Large intestine (tissue), 3 donors: ENCODE measurements around the gene AK9. TPM values are rescaled to one million over a fixed set of nuclear protein-coding genes. Genes with fewer than 3 reads are reported as not detected.

Experiments
- DNase-seq, 2 donors: peaks; one replicate each; pipeline versions ENCODE4 v3.0.0 to v3.0.0-alpha.2; 2013
- H3K27ac ChIP-seq: one replicate; pipeline ENCODE4 v1.5.1; 2013; ENCODE audit warnings: low read length
- H3K27me3 ChIP-seq: 2 replicates; pipeline ENCODE4 v1.6.1; 2013; ENCODE audit warnings: low read length; ENCODE audit not compliant: control insufficient read depth, insufficient read depth
- H3K36me3 ChIP-seq: 2 replicates; pipeline ENCODE4 v1.6.1; 2013; ENCODE audit warnings: low read length; ENCODE audit not compliant: control insufficient read depth, insufficient read depth
- H3K4me1 ChIP-seq: one replicate; pipeline ENCODE4 v1.6.1; 2013; ENCODE audit warnings: low read length; ENCODE audit not compliant: control insufficient read depth, insufficient read depth
- H3K4me3 ChIP-seq: one replicate; pipeline ENCODE4 v1.5.1; 2013; ENCODE audit warnings: low read length
- H3K9me3 ChIP-seq: one replicate; pipeline ENCODE4 v1.6.1; 2013; ENCODE audit warnings: mild to moderate bottlenecking, low read depth, low read length, moderate library complexity; ENCODE audit not compliant: control insufficient read depth
- WGBS: methylation state at CpG from one replicate; pipeline ENCODE4 v1.1.5; 2013; ENCODE audit warnings: low lambda C conversion rate; ENCODE audit not compliant: insufficient coverage; 5-methylcytosine and 5-hydroxymethylcytosine counted together
- polyA plus RNA-seq: library from polyadenylated mRNA; unstranded; fragments of 120-200 nt; gene quantifications from one replicate; pipeline ENCODE4 v1.2.1, GENCODE V29; 2013

AK9 gene
- polyA plus RNA-seq, 1 donor, result 7.2 TPM

- Histone ChIP-seq H3K27me3 (no peaks in the 10 kb centered on the region), H3K36me3 (peaks cover 14% of the 10 kb centered on the region), H3K27ac (no peak overlapping the region), H3K4me3 (no peak overlapping the region), H3K4me1 (peaks cover 13% of the 10 kb centered on the region), H3K9me3 (peaks cover 3% of the 10 kb centered on the region)
- WGBS, result no CpG with 5 or more reads among the region's 3 CpGs
- DNase-seq, result no peak
Measured at GRCh38 chr6:109485266-109485935, 205.6 kb downstream of the AK9 start.

DNA sequence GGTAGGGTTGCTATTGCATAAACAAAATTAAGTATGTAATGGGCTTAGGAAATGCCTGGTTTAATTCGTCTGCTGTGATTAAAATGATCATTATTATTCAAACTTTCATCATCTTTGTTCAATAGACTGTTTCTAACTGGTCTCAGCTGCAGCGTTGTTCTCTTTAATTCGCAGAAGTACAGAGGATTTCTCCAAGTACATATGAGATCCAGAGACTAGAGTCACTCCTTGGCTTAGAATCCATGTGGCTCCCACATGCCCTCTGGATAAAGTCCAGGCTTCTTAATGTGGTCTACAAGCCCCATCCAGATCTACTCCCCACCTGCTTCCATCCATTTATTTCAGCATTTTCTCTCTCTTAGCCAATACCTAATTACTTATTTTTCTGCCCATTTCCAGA, 206.9 kb downstream of the AK9 start:
- peaks cover 20% of the 10 kb centered on the region for H3K36me3 ChIP-seq
- H3K27ac ChIP-seq, result no peak overlapping the region
- no peak for DNase-seq
- 60% methylated on average over 1 of the region's 3 CpGs for WGBS
- H3K4me3 ChIP-seq, result no peak overlapping the region
- H3K27me3 ChIP-seq, result no peaks in the 10 kb centered on the region
- peaks cover 3% of the 10 kb centered on the region for H3K9me3 ChIP-seq
- H3K4me1 ChIP-seq, result peaks cover 19% of the 10 kb centered on the region

DNA sequence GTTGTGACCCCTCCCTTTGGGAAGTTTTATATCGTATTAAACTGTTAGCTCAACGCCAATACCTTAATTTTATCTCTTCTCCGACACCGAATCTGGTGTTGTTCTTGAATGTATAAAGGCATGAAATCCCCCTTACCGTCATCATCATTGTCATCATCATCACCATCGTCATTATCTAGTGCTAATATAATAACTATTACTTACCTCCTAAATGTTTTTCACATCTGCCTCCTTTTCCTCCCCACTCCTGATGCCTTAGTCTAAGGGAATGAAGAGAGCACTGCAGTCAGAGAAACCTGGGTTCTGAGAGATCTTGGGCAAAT, 207.3 kb downstream of the AK9 start:
- Histone ChIP-seq H3K4me1 (peaks cover 19% of the 10 kb centered on the region), H3K36me3 (peaks cover 20% of the 10 kb centered on the region), H3K27me3 (no peaks in the 10 kb centered on the region), H3K4me3 (peak overlapping the region; percentile 27), H3K27ac (no peak overlapping the region), H3K9me3 (peaks cover 3% of the 10 kb centered on the region)
- WGBS, result 0% methylated on average over 2 of the region's 6 CpGs
- no peak for DNase-seq

GRCh38 chr6:109482905-109483734, 207.9 kb downstream of the AK9 start, which contains the start of gene ZBTB24:
Gene ZBTB24 (minus strand): TSS chr6:109483219. CDS start chr6:109482026, 1,193 bp downstream.
- WGBS, result no CpG with 5 or more reads among the region's 97 CpGs
- H3K27me3 ChIP-seq, result no peaks in the 10 kb centered on the region
- peaks cover 3% of the 10 kb centered on the region for H3K9me3 ChIP-seq
- peak within 1 kb of the TSS; percentile 72 for H3K4me3 ChIP-seq
- peaks cover 20% of the 10 kb centered on the region for H3K36me3 ChIP-seq
- peak; percentile 89 to 91 for DNase-seq
- H3K4me1 ChIP-seq, result peaks cover 19% of the 10 kb centered on the region
- H3K27ac ChIP-seq, result peak within 1 kb of the TSS; percentile 61

- no peak overlapping the region for H3K27ac ChIP-seq
- peaks cover 28% of the 10 kb centered on the region for H3K4me1 ChIP-seq
- H3K9me3 ChIP-seq, result peaks cover 3% of the 10 kb centered on the region
- DNase-seq, result no peak
- peaks cover 28% of the 10 kb centered on the region for H3K36me3 ChIP-seq
- no peak overlapping the region for H3K4me3 ChIP-seq
- no peaks in the 10 kb centered on the region for H3K27me3 ChIP-seq
- WGBS, result 91% methylated on average over 4 of the region's 7 CpGs
Measured at GRCh38 chr6:109480993-109481480, 210.0 kb downstream of the AK9 start.

GRCh38 chr6:109478841-109479624, 212.0 kb downstream of the AK9 start:
- Histone ChIP-seq H3K27me3 (no peaks in the 10 kb centered on the region), H3K4me3 (no peak overlapping the region), H3K9me3 (peaks cover 3% of the 10 kb centered on the region), H3K36me3 (peaks cover 39% of the 10 kb centered on the region), H3K27ac (peak overlapping the region; percentile 0), H3K4me1 (peaks cover 28% of the 10 kb centered on the region)
- peak in 1 of 2 donors; percentile 32 for DNase-seq
- 66% methylated on average over 2 of the region's 5 CpGs for WGBS

DNA sequence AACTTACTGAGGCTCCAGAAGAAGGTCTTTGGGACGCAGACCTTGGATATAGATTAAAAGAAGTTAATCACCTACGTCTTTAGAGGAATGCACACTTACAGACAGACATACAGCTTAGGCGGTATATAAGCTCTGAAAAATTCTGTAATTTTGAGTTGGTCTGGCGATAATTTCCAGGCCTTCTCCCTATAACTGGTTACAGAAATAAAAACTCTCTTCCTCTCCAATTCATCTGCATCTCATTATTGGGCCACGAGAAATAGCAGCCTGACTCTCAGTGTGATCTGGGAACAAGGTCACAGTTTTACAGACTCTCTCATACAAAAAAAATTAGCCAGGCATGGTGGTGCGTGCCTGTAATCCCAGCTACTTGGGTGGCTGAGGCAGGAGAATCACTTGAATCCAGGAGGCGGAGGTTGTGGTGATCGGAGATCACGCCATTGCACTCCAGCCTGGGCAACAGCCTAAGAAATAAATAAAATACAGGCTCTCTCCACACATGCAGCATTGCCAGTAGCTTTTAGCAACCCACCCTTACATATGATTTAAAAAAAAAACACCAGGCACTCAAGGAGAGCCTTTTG, 212.7 kb downstream of the AK9 start:
- Histone ChIP-seq H3K36me3 (peaks cover 45% of the 10 kb centered on the region), H3K9me3 (peaks cover 3% of the 10 kb centered on the region), H3K27ac (peak overlapping the region; percentile 2), H3K4me3 (no peak overlapping the region), H3K27me3 (no peaks in the 10 kb centered on the region), H3K4me1 (peaks cover 28% of the 10 kb centered on the region)
- no peak for DNase-seq
- WGBS, result no CpG with 5 or more reads among the region's 9 CpGs

- peaks cover 51% of the 10 kb centered on the region for H3K36me3 ChIP-seq
- H3K27ac ChIP-seq, result peak overlapping the region; percentile 2
- WGBS, result no CpG with 5 or more reads among the region's 2 CpGs
- H3K27me3 ChIP-seq, result no peaks in the 10 kb centered on the region
- DNase-seq, result no peak
- peaks cover 3% of the 10 kb centered on the region for H3K9me3 ChIP-seq
- no peak overlapping the region for H3K4me3 ChIP-seq
- peaks cover 28% of the 10 kb centered on the region for H3K4me1 ChIP-seq
Measured at GRCh38 chr6:109477725-109478124, 213.3 kb downstream of the AK9 start.

GRCh38 chr6:109477184-109477583, 213.8 kb downstream of the AK9 start:
- Histone ChIP-seq H3K4me1 (peaks cover 27% of the 10 kb centered on the region), H3K27ac (no peak overlapping the region), H3K36me3 (peaks cover 56% of the 10 kb centered on the region), H3K27me3 (no peaks in the 10 kb centered on the region), H3K9me3 (peaks cover 2% of the 10 kb centered on the region), H3K4me3 (no peak overlapping the region)
- no peak for DNase-seq
- no CpG with 5 or more reads among the region's 2 CpGs for WGBS

DNA sequence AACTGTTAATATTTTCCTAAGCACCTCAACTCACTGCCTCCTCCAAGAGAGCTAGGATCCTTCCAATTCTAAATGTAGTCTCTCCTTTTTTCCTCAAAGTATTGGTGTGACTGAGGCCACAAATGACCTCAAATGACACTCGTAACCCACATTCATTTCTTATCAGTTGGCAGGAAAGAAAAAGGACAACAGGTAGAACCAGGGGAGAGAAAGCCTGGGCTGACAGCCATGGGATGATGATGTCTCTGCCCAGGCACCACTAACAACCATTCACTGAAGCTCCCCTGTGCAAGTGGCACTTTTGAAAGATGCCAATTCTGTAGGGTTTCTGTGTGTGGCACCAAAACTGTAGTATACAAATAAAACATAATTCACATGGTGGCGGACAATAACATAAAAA, 215.4 kb downstream of the AK9 start:
- H3K36me3 ChIP-seq, result peaks cover 60% of the 10 kb centered on the region

More for the DNA sequence above, 215.4 kb downstream of the AK9 start:
- no peak for DNase-seq
- H3K4me1 ChIP-seq, result peaks cover 17% of the 10 kb centered on the region
- H3K27me3 ChIP-seq, result no peaks in the 10 kb centered on the region
- no peaks in the 10 kb centered on the region for H3K9me3 ChIP-seq
- H3K27ac ChIP-seq, result no peak overlapping the region
- 100% methylated on average over 1 of the region's 2 CpGs for WGBS
- no peak overlapping the region for H3K4me3 ChIP-seq
